CD4-positive, alpha-beta T cell treated with Interleukin-15 for 4 hours (primary cell): ENCODE data around the gene PPP4R1.
A peak's percentile ranks its signal among the peaks of the same experiment; 100 is the strongest.
"Not testable (repeated sequence)": the region's sequence is repeated elsewhere in the genome, so short reads cannot be mapped to it uniquely, and the experiment has no call there.

Experiments
- DNase-seq: peaks from one replicate; pipeline ENCODE4 v3.0.0-alpha.2; 2020; ENCODE audit warnings: low spot score

The PPP4R1 gene, protein sequence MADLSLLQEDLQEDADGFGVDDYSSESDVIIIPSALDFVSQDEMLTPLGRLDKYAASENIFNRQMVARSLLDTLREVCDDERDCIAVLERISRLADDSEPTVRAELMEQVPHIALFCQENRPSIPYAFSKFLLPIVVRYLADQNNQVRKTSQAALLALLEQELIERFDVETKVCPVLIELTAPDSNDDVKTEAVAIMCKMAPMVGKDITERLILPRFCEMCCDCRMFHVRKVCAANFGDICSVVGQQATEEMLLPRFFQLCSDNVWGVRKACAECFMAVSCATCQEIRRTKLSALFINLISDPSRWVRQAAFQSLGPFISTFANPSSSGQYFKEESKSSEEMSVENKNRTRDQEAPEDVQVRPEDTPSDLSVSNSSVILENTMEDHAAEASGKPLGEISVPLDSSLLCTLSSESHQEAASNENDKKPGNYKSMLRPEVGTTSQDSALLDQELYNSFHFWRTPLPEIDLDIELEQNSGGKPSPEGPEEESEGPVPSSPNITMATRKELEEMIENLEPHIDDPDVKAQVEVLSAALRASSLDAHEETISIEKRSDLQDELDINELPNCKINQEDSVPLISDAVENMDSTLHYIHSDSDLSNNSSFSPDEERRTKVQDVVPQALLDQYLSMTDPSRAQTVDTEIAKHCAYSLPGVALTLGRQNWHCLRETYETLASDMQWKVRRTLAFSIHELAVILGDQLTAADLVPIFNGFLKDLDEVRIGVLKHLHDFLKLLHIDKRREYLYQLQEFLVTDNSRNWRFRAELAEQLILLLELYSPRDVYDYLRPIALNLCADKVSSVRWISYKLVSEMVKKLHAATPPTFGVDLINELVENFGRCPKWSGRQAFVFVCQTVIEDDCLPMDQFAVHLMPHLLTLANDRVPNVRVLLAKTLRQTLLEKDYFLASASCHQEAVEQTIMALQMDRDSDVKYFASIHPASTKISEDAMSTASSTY

DNA sequence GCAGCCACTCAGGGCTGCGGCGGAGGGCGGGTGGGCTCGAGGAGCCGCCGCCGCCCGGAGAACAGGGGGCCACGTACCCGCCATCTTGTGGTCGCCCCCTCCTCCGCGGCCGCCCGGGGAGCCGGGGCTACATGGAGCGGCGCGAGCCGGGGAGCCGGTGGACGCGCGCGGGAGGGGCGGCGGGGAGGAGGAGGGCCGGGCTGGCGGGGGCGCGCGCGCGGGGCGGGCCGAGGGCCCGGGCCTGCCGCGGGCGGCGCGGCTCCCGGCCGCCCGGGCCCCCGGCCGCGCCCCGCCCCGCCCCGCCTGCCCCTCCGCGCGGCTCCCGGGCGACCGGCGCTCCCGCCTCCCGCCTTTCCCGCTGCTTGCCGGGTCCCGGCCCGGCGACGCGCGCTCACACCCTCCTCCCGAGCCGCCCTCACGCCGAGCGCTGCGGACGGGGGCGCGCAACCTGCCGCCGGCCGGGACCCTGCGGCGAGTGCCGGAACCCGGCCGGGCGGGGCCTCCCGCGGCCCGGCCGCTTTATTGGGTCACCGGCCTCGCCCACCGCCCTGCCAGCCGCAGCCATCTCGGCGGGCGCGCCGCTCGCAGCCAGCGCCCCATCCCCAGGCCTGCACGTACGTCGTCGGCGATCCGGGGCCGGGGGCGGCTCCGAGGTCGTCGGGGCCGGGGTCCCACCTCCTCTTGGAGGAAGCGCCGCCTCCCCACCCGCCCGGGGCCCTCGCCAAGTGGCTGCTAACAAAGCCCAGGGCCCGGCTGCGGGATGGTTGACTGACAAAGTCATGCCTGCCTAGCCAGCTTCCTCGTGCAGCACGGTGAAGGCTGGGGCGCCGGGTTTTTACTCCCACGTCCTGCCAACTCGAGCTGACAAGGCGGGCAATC lies at the start of gene PPP4R1:
Gene PPP4R1, minus strand, starts transcription at position 159 of the 879 bp plus-strand sequence. Its CDS starts 75 bp downstream, at position 84.
- DNase-seq, result peak; percentile 63

DNA sequence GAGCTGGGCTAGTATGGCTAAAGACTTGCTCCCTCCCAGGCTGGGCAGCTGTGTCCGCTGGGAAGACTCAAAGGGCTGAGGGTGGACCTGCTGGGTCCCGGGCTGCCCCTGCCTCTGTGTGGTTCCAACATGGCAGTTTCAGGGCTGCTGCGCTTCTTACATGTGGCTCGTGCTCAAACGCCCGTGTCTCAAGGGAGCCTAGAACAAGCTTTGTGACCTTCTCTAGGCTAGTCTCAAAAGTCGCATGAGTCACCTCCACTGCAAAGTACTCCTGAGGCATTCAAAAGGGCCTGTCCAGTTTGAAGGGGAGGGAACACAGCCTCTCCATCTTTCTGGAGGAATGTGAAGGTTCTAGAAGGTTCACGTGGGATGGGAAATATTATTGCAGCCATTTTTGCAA lies 49.0 kb upstream of the PPP4R1 start:
- no peak for DNase-seq

DNA sequence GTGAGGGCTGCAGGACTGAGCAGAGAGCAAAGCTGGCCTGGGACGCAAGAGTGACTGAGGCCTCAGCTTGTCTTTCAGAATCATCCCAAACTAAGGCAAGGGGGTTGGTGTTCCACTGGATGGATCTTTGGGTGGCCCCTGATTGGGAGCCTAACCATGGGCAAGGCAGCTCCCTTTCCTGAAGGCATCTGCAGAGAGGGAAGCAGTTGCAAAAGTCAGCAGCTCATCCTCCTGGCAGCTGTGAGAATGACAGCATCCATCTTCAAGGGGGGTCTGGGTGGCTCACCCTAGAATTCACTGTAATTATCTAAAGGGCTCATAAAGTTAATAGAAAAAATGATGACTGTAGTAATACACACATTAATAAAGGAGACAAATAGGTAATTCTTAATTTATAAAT lies 47.2 kb upstream of the PPP4R1 start:
- DNase-seq, result no peak

DNA sequence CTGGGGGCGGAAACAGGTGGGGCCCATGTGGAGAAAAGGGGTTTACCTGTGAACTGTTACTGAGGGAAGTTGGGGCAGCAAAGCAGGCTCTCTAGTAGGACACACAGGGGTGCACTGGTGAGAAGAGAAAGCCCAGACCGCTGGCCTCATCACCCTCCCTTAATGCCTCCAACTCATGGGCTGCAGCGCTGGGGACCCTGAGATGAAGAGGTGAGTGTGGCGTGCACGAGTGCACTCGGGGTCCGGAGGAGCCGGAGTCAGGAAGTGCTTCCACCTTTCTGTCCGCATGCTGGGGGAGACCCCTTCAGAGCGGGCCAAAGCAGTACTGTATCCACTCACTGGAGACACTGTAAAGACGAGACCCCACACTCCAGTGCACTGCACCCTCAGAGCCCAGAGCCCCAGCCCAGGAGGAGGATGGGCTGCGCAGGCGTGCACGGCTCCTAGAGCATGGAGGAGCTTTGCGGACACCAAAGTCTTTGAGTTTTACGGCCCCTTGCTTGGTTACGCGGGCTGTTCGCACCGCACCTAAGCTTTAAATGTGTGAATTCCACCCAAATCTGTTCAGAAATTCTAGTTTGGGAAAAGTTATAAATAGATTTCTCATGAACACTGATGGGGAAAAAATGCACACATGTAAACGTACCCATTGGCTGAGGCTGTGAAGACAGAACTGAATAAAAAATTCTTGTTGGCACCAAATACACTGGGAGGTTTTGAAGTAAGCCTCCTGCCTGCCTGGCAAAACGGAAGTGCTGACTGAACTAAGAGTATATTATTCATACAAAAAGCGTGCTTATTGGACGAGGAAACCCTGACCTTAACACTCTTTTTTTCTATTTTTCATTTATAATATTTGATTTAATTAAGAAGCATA lies 45.4 kb upstream of the PPP4R1 start:
- DNase-seq, result no peak

DNA sequence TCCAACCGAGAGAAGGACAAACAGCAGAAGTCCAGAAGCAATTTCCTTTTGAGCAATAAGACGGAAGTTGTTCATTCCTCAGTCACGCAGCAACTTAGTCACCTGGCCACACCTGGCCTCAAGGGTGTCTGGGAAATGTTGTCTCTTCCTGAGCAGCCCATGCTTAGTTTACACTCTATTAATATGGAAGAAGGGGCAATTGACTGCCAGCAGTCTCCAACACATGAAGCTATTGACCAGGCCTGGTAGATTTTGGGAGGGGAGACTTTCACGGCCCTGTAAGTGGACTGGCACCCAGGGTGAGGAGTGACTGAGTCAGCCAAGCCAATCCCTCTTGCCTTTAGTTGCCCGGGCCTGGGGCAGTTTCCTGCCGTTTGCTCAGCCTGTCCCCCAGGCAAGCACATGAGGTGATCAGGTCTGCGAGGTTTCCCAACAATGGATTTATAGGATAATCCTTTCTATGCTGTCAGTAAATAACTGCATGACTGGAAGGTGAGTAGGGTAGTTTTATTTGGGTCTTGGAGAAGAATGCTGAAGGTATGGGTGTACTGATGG lies 43.8 kb upstream of the PPP4R1 start:
- DNase-seq, result no peak

DNA sequence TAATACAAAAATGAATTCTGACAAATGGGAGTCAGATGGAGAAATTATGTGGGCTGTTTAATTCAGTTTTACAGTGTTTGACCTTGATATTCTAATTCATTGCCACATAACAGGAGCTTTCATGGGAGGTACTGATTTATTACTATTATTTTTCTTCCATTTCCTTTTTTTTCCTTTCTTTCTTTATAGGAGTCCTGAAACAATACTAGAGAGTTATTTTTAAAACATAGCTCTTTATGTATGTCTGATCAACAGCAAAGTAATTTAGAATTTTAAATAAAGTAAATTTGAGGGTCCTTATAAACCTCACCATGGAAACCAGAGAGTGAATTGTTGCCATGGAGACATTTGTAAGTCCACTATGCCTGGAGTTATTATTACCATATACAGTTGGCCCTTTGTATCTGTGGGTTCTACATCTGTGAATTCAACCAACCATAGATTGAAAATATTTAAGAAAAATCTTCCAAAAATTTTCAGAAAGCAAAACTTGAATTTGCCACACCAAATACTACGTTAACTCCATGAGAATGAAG lies 40.9 kb upstream of the PPP4R1 start:
- no peak for DNase-seq

DNA sequence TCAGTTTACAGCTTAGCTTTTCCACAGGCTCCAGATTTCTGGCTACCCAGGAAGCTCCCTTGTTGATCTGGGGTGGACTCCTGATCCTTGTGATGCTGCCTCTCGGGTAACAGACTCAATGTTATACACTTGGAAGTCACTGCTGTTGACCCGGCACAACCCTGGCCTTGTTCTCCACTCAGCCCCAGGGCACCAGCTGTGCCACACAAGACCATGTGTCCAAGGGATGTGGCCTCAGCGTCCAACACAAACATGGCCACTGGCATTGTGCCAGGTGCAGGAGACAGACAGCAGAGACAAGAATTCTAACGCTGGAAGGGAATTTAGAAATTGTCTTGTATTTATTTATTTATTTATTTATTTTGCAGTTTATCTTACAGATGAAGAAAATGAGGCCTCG lies 39.0 kb upstream of the PPP4R1 start:
- no peak for DNase-seq

DNA sequence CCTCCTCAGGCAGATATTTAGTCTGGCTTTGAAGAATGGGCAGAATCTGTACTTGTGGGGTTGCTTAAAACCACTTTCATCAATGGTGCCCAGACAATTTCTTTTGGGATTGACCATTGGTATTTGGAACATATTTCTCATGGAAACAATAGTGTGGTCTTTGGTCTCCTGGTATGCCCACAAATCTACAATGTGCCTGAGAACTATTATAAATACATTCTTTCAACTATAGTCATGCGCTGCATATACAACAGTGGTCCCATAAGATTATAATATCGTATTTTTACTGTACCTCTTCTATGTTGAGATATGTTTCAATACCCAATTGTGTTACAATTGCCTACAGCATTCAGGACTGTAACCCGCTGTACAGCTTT lies 34.8 kb upstream of the PPP4R1 start:
- no peak for DNase-seq

DNA sequence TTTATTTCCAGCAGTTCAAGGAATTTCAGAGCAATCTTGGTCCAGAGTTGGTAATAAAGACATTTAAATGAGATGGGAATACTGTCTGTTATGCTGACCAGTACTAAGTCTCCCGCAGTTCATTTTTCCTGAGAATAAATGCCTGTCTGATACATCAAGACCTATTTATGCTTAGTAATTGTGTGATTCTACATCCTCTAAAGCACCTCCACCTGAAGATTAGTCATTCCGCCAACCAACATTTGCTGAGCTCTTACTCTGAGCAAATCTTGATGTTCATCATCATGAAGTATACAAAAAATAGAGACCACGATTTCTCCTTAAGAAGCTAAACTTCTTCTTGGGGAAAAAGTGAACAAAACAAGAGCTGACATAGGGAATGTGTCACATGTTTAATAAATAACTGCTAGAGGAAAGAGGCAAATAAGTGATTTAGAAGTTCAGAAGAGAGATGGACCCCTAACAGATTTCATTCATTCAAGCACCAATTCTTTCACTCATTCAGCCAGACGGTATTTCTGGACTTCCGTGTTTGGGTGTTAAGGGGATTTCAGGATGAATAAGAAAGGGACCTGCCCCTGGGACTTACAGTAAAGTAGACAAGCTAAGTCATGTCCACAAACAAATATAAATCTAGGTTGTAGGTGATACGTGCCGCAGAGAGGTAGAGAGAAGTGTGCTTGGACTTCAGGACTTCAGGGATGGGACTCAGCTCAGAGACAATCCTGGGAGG lies 34.2 kb upstream of the PPP4R1 start:
- DNase-seq, result no peak

DNA sequence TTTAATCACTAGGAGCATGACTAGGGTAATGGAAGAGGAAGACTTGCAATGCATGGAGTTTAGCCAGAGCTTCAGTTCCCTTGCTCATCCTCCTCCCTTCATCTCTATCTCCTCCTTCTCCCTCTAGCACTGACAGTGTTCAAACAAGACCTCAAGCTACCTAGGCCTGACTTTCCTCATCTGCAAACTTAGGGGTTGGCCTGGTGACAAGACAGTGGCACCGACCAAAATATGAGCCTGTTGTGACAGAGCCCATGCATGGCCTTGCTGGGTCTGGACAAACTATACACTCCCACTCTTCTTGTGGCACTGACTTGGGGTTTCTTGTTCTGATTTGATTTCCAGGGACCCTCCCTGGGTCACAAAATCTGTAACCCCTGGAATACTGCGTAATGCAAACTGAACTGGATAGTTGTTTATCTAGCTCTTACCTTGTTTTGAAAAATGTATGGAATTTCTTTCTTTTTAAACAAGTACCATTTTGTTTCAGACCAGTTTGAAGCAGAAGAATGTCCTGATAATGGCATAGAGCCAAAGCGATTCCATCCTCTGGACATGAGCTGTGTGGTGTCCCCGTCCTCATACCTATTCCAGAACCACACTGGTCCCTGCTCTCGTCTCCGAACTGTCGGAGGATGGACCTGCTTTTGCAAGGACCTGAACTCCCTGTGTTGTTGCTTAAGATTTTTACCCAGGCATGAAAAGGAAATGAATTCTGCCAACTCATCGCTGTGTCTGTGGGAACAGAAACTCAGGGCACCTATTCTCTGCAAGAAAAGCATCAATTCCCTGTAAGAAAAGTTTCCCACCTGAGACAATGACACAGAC lies 33.4 kb upstream of the PPP4R1 start:
- no peak for DNase-seq

DNA sequence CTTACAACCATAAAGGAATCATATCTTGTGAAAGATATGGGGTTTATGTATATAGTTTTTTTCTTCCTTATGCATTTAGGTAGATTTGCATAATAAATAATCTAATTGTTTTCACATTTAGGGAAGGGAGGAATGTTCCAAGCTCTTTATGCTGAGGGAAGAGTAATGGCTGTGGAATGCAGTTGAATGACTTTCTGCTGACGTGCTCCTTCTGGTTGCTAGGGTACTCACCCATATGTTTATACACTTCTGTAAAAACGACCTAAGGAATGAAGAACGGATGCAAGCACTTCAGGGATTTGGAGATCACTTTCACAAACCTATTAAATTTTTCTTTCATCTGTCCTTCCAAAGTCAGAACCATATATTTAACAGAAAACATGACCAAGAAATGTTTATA lies 29.2 kb upstream of the PPP4R1 start:
- no peak for DNase-seq

DNA sequence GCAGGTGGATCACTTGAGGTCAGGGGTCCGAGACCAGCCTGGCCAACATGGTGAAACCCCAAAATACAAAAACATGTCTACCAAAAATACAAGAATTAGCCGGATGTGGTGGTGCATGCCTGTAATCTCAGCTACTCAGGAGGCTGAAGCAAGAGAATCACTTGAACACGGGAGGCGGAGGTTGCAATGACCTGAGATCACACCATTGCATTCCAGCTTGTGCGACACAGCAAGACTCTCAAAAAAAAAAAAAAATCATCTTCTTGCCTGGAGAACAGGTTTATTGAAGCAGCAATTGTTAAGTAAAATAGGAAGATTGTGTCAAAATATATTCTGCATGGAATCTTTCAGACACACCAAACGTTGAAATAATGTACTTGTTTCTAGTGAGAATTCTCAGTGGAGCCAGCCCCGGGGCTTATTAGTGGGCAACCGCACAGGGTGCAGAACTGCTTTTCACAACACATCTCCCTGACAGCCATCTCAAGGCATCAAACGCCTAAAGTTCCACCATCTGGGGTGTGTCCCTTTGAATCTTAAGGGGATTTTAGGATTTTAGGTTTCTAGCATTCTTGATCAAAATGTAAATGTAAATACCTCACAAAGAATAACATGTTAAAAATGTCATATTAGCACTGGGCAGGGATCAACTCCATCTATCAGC lies 28.6 kb upstream of the PPP4R1 start:
- DNase-seq, result no peak

DNA sequence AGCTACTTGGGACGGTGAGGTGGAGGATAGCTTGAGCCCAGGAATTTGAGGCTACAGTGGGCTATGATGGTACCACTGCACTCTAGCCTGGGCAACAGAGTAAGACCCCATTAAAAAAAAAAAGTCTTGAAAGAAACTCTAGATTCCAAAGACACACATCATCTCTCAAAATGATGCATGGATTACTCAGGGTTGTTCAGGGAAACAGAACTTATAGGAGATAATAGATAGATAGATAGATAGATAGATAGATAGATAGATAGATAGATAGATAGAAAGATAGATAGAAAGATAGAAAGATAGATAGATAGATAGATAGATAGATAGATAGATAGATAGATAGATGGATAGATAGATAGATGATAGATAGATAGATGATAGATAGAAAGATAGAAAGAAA lies 26.7 kb upstream of the PPP4R1 start:
- not testable (repeated sequence) for DNase-seq

DNA sequence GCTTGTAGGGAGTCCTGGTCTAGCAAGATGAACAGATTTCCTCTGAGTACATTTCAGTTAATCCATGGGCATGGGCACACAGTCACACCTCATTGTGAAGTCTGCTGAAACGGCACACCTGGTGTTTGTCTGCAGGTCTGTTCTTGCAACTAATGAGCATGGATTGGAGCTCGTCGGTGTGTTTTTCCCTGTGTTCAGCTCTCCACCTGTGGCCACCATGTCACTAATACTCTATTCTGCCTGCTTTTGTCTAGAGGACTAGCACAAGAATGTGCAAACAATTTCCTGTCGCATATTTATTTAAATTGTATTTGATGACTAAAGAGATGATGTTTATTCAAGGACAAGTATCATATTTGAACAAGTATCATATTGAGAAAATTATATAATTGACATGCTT lies 24.5 kb upstream of the PPP4R1 start:
- DNase-seq, result no peak

DNA sequence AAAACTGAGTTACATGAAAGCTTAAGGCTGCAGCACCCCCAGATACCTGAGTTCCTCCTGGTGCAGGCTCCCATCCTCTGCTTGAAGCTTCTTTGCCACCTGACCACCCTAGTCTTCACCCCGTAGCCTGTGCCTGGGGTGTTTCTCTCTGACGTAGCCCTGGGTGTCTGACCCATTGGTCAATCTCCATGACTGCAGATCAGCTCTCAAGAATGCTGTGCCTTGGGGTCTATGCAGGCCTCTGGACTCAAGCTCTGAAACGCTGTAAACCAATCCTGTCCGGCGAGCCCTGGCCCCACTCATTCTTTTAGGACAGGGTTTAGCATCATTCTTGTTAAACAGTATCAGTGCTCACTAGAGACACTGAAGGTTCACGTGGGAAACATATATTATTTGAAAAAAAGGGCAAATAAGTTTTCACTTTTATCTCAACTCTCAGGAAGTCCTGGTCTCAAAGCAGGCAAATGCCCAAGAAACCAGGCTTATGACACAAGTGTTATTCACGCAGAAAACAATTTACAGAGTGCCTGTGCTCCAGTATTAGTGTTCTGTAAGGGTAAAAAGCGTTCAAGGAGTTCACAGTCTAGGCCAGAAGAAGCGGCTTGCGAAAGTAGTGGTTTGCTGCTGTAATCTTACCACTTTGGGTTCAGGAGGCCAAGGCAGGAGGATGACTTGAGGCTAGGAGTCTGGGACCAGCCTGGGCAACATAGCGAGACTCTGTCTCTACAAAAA lies 22.8 kb upstream of the PPP4R1 start:
- DNase-seq, result no peak

DNA sequence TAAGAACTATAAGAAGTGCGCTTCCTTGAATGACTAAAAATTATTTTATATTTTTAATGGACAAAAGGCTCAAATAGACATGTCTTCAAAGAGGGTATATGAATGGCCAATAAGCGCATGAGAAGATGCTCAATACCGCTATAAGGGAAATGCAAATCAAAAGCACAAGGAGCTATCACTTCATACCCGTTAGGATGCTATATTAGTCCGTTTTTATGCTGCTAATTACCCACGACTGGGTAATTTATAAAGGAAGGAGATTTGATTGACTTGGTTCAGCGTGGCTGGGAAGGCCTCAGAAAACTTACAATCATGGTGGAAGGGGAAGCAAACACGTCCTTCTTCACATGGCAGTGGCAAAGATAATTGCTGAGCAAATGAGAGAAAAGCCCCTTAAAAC lies 20.5 kb upstream of the PPP4R1 start:
- DNase-seq, result no peak

DNA sequence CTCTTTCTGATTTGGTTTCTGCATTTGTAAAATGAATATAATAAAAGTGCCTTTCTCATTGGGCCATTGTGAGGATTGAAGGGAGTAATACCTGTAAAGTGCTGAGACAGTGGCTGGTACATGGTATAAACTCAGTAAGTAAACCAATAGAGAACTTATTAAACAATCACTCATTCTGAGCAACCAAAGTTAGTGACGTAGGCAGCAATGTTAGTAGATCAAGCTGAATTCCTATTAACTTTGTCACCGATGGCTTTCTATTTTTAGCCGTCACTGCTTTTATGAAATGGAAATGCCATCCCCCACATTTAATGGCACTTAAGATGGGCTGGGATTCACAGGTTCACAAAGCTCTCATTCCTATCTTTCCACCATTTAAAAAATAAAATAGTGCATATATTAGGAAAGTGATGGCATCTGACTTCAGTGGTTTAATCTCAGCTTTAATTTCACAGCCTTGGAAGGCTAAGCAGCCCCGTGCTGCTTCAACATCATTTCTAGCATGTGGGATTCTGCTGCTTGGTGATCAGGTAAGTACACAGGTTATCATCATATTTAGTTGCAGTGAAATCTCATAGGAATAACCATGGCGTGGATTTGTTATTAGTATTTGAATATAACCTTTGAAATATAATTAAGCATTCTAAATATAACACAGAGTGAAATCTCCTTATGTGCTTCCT lies 17.6 kb upstream of the PPP4R1 start:
- no peak for DNase-seq
